HUES64 (cell line): ENCODE data around the gene AANAT.
"Not testable (repeated sequence)": the region's sequence is repeated elsewhere in the genome, so short reads cannot be mapped to it uniquely, and the experiment has no call there.

ENCODE experiments used
- H3K27ac ChIP-seq: 2 replicates; pipeline ENCODE4 v1.7.0; 2013; ENCODE audit warnings: low read depth, low read length, inconsistent platforms
- H3K27me3 ChIP-seq: 2 replicates; pipeline ENCODE4 v1.6.1; 2013; ENCODE audit warnings: mild to moderate bottlenecking, low read length; ENCODE audit not compliant: insufficient read depth
- H3K36me3 ChIP-seq: 2 replicates; pipeline ENCODE4 v1.6.1; 2013; ENCODE audit warnings: mild to moderate bottlenecking, low read length; ENCODE audit not compliant: insufficient read depth
- H3K4me1 ChIP-seq: 2 replicates; pipeline ENCODE4 v1.6.1; 2013; ENCODE audit warnings: mild to moderate bottlenecking, low read length, moderate library complexity; ENCODE audit not compliant: insufficient read depth
- H3K4me3 ChIP-seq: 2 replicates; pipeline ENCODE4 v1.5.1; 2013; ENCODE audit warnings: mild to moderate bottlenecking, low read length, moderate library complexity
- H3K9ac ChIP-seq: 2 replicates; pipeline ENCODE4 v1.6.1; 2013; ENCODE audit warnings: mild to moderate bottlenecking, low read depth, low read length
- H3K9me3 ChIP-seq: 2 replicates; pipeline ENCODE4 v1.6.1; 2013; ENCODE audit warnings: low read depth, low read length; ENCODE audit not compliant: insufficient read depth
- WGBS: fragments of 150-250, 120-280 bp; methylation state at CpG from one replicate; pipeline ENCODE4 v1.1.7; 2013; ENCODE audit warnings: missing lambda C conversion rate; 5-methylcytosine and 5-hydroxymethylcytosine counted together

The AANAT gene

DNA sequence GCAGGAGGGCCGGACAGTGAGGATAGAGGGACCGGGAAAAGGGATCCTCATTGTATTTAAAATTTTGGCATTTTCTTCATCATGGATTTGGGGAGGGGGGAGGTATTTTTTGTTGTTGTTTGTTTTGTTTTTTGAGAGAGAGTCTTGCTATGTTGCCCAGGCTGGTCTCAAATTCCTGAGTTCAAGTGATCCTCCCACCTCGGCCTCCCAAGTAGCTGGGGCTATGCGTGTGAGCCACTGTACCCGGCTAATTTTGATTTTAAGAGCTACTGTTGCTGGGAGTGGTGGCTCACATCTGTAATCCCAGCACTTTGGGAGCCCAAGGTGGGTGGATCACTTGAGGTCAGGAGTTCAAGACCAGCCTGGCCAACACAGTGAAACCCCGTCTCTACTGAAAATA lies 47.0 kb downstream of the AANAT start:
- not testable (repeated sequence) for H3K4me3 ChIP-seq, H3K9me3 ChIP-seq, H3K27me3 ChIP-seq, H3K9ac ChIP-seq, H3K4me1 ChIP-seq, H3K27ac ChIP-seq, H3K36me3 ChIP-seq
- WGBS: 97% methylated on average over 6 of the region's 6 CpGs

GRCh38 chr17:76515274-76515949 lies 48.0 kb downstream of the AANAT start:
- Histone ChIP-seq H3K9me3 (no peaks in the 10 kb centered on the region), H3K9ac (no peak overlapping the region), H3K27ac (no peak overlapping the region), H3K4me1 (no peaks in the 10 kb centered on the region), H3K4me3 (no peak overlapping the region), H3K27me3 (no peaks in the 10 kb centered on the region; the same call in 1 of the 2 replicates), H3K36me3 (no peaks in the 10 kb centered on the region)
- 94% methylated on average over 22 of the region's 22 CpGs for WGBS

DNA sequence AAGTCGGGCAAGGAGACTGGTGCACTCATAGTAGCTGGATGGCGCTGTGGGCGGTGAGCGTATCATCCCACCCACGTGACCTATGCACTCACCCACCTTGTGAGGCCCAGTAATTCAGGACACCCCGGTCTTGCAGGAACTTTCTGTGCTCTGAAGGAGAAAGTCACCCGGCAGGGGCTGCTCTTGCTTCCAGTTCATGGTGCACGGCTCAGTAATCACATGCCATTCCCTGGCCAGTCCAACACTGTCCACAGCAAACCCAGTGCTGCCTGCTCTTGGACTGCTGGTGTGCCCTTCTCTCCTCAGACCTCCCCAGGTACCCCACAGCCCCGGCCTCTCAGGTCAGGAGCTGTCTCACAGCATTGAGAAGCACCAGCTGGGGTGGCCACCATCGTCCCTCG lies 50.2 kb downstream of the AANAT start:
- Histone ChIP-seq H3K9me3 (no peaks in the 10 kb centered on the region), H3K27ac (no peak overlapping the region), H3K9ac (no peak overlapping the region), H3K4me1 (no peaks in the 10 kb centered on the region), H3K36me3 (no peaks in the 10 kb centered on the region), H3K27me3 (no peaks in the 10 kb centered on the region; the same call in 1 of the 2 replicates), H3K4me3 (no peak overlapping the region)
- WGBS: 90% methylated on average over 11 of the region's 11 CpGs

DNA sequence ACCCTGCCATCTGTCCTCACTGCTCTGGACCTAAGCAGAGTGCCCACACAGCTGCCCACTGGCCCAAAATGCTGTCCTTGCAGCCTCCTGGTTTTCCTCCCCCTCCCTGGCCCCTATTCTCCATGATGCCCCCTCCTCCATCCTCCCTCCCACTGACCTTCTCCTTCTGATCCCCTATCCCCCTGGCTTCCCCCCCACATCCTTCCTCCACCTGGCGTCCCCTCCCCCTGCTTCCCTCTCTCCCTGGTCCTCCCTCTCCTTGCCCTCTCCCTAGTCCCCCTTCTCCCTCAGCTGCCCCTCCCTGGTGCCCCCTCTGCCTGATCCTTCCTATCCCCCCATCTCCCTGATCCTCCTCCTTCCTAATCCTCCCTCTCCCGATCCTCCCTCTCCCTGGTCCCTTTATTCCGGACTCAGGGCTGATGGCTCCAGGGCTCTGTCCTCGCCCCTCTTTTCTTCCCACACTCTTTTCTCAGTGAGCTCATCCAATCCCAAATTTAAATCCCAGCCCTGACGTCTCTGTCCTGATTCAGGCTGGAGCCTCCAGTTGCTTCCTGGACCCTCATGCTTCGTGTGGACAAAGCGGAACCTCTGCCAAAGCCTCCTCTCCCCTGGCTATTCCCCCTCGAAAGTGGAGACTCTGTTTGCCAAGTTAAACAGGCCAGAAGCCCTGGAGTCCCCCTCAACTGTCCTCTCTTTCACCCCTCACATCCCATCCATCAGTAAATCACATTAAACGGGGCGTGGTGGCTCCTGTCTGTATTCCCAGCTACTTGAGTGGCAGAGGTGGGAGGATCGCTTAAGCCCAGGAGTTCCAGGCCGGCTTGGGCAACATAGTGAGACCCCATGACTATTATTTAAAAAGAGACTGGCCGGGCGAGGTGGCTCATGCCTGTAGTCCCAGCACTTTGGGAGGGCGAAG lies 51.9 kb downstream of the AANAT start:
- H3K36me3 ChIP-seq: no peaks in the 10 kb centered on the region
- no peaks in the 10 kb centered on the region for H3K9me3 ChIP-seq
- peaks cover 6% of the 10 kb centered on the region for H3K27me3 ChIP-seq
- no peak overlapping the region for H3K4me3 ChIP-seq
- no peak overlapping the region for H3K27ac ChIP-seq
- 75% methylated on average over 15 of the region's 15 CpGs for WGBS
- H3K9ac ChIP-seq: no peak overlapping the region
- peaks cover 7% of the 10 kb centered on the region for H3K4me1 ChIP-seq
